ENCODE measurements around the gene AGBL4.

DNA sequence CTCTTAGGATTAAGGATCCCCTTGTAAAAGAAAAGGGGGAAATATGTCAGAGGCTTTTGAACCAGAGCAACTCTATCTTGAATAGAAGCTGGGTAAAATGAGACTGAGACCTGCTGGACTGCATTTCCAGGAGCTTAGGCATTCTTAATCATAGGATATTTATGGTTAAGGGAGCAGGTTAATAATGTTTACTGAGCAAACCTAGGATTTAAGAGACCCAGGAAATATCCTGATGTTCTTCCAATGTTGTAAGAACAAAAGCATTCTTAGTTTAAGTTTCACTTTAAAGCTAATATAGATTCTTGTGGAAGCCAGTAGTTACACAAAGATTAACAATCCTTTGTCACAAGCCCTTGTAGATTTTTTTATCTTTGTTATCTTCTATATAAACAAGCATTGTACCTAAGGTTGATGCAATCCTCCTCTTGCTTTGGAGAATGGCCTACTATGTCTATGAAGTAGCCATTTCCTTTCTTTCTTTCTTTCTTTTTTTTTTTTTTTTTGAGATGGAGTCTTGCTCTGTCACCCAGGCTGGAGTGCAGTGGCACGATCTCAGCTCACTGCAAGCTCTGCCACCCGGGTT, 676.9 kb downstream of the AGBL4 start:
- TF ChIP-seq, protein P1, sequence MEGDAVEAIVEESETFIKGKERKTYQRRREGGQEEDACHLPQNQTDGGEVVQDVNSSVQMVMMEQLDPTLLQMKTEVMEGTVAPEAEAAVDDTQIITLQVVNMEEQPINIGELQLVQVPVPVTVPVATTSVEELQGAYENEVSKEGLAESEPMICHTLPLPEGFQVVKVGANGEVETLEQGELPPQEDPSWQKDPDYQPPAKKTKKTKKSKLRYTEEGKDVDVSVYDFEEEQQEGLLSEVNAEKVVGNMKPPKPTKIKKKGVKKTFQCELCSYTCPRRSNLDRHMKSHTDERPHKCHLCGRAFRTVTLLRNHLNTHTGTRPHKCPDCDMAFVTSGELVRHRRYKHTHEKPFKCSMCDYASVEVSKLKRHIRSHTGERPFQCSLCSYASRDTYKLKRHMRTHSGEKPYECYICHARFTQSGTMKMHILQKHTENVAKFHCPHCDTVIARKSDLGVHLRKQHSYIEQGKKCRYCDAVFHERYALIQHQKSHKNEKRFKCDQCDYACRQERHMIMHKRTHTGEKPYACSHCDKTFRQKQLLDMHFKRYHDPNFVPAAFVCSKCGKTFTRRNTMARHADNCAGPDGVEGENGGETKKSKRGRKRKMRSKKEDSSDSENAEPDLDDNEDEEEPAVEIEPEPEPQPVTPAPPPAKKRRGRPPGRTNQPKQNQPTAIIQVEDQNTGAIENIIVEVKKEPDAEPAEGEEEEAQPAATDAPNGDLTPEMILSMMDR (IDR thresholded peaks at IDR 0.05): no peak
- no peak for TF ChIP-seq ZFX (IDR thresholded peaks at IDR 0.05; ENCODE audit: borderline replicate concordance)

All from 22Rv1 (cell line).